Activated naive CD4-positive, alpha-beta T cell treated with anti-CD3 and anti-CD28 coated beads, Interleukin-2, amount 50 U/mL, for 24 hours (primary cell): ENCODE measurements around the gene GARIN3.
"Not testable (repeated sequence)": the region's sequence is repeated elsewhere in the genome, so short reads cannot be mapped to it uniquely, and the experiment has no call there.

ENCODE experiments used
- H3K27ac Mint-ChIP-seq: one replicate; pipeline ENCODE4 v1.8.0; 2021; ENCODE audit warnings: mild to moderate bottlenecking, mixed read lengths
- H3K27me3 Mint-ChIP-seq: one replicate; pipeline ENCODE4 v1.8.0; 2021; ENCODE audit warnings: mixed read lengths
- H3K36me3 Mint-ChIP-seq: one replicate; pipeline ENCODE4 v1.8.0; 2021; ENCODE audit warnings: mixed read lengths
- H3K4me1 Mint-ChIP-seq: one replicate; pipeline ENCODE4 v1.8.0; 2021; ENCODE audit warnings: mixed read lengths
- H3K4me3 Mint-ChIP-seq: one replicate; pipeline ENCODE4 v1.8.0; 2021; ENCODE audit warnings: mild to moderate bottlenecking, mixed read lengths
- H3K9me3 Mint-ChIP-seq: one replicate; pipeline ENCODE4 v1.8.0; 2021; ENCODE audit warnings: mixed read lengths

GARIN3 gene

DNA sequence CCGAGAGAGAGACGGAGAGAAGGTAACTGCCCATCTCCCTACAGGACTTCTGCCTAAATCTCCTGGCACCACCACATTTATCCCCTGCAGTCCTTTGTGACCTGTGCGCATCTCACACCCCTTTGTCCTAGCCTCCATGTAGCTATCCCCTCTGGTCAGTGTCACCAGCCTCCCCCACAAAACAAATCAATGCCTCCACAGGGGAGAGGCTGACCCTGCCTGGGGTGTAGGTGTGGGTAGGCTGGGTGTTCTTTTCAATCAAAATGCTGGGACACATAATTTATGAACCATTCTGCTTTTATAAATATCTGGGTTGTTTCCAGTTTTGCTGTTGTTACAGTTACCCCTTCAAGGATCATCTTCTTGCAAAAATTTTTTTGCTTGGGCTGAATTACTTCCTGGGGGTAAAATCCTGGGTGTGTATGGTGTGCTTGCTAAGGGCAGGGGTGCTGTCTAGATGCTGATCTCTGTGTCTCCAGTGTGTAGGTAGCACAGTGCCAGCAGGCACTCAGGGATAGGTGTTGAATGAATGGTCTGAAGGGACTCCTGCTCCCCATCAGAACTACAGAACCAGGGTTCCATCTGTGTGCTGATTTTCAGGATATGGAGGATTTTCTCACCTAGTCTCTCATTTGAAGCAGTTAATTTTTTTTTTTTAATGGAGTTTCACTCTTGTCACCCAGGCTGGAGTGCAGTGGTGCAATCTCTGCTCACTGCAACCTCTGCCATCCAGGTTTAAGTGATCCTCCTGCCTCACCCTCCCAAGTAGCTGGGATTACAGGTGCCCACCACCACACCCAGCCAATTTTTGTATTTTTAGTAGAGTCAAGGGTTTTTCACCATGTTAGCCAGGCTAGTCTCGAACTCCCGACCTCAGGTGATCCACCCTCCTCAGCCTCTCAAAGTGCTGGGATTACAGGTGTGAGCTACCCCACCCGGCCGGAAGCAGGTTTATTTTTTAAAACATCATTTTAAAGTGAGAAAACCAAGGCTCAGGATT lies at the start of gene GARIN3:
Gene GARIN3, minus strand, starts transcription at position 51 of the 1,000 bp plus-strand sequence. CDS start 96 bp downstream, outside the sequence.
- Mint-ChIP-seq H3K4me1 (peaks cover 70% of the 10 kb centered on the region), H3K4me3 (peak within 1 kb of the TSS; percentile 23), H3K9me3 (peaks cover 10% of the 10 kb centered on the region), H3K27me3 (no peaks in the 10 kb centered on the region), H3K27ac (peak within 1 kb of the TSS; percentile 92), H3K36me3 (peaks cover 2% of the 10 kb centered on the region)

DNA sequence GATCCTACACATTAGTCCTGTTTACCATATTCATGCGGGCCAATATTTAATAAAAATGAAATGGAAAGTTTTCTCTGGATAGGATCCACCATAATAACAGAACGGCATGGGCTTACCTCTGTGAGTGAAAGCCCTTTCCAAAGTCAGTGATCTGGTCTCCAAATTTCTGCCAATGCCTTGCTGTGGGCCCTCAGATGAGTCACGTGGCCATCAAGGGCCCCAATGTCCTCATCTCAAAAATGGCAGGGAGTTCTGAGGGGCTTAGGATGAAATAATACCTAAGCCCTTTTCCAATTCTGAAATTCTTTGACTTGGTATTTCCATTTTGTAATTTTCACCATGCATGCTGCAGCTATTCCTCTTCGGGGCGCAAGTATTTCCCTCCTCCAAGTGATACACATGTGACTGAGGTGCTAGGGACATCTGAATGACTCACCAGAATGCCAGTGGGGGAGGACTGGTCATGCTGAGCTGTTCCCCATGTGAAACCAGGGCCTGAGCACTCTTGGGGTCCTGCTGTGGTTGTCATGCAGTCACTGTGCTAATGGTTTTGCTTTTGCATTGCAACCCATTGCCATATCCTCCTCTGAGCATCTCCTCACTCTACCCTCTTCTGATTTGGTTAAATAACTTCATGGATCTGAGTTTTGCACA lies 49.6 kb upstream of the GARIN3 start:
- Mint-ChIP-seq H3K4me1 (peaks cover 99% of the 10 kb centered on the region), H3K9me3 (no peaks in the 10 kb centered on the region), H3K27ac (peak overlapping the region; percentile 94), H3K36me3 (peaks cover 67% of the 10 kb centered on the region), H3K4me3 (peak overlapping the region; percentile 84), H3K27me3 (no peaks in the 10 kb centered on the region)

- Mint-ChIP-seq H3K4me1 (peaks cover 98% of the 10 kb centered on the region), H3K27ac (peak overlapping the region; percentile 94), H3K36me3 (peaks cover 67% of the 10 kb centered on the region)
Measured at GRCh38 chr5:157214861-157215513, 48.9 kb upstream of the GARIN3 start.

GRCh38 chr5:157214415-157214814 lies 48.4 kb upstream of the GARIN3 start:
- peaks cover 62% of the 10 kb centered on the region for H3K36me3 Mint-ChIP-seq
- H3K9me3 Mint-ChIP-seq, result no peaks in the 10 kb centered on the region
- peak overlapping the region; percentile 84 for H3K4me3 Mint-ChIP-seq
- peaks cover 97% of the 10 kb centered on the region for H3K4me1 Mint-ChIP-seq
- H3K27me3 Mint-ChIP-seq, result no peaks in the 10 kb centered on the region
- H3K27ac Mint-ChIP-seq, result peak overlapping the region; percentile 94

More at GRCh38 chr5:157214861-157215513, 48.9 kb upstream of the GARIN3 start:
- Mint-ChIP-seq H3K27me3 (no peaks in the 10 kb centered on the region), H3K9me3 (no peaks in the 10 kb centered on the region), H3K4me3 (peak overlapping the region; percentile 84)

DNA sequence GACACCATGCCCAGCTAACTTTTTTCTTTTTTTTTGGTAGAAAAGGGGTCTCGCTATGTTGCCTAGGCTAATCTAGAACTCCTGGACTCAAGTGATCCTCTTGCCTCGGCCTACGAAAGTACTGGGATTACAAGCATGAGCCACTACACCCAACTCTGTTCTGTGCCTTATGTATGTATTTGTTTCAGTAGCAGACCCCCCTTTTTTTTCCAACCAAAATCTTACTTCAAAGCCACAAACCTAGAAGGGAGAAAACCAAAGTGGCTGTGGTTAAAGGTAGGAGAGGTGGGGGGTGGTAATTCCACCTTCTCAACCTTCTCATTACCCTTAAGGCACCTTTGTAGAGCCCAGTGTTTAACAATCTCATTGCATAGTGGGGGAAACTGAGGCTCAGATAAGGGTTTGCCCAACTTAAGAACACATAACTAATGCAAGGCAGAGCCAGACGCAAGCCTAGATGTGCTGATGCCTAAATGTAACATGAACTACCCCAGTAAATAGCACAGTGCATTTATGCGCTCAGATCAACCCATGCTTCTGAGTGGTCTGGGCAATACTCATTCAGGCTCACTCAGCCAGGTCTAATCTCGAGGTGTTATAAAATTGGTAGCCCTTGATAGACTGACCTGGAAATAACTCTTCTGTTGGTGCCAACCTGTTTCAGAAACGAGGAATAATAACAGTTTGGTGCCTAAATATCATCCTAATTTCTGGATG lies 47.6 kb upstream of the GARIN3 start:
- H3K36me3 Mint-ChIP-seq, result peaks cover 61% of the 10 kb centered on the region
- no peaks in the 10 kb centered on the region for H3K9me3 Mint-ChIP-seq
- peak overlapping the region; percentile 20 for H3K4me3 Mint-ChIP-seq

GRCh38 chr5:157212307-157212706 lies 46.2 kb upstream of the GARIN3 start:
- peaks cover 98% of the 10 kb centered on the region for H3K4me1 Mint-ChIP-seq
- peaks cover 66% of the 10 kb centered on the region for H3K36me3 Mint-ChIP-seq
- H3K4me3 Mint-ChIP-seq, result peak overlapping the region; percentile 40
- H3K27ac Mint-ChIP-seq, result peak overlapping the region; percentile 97
- H3K27me3 Mint-ChIP-seq, result no peaks in the 10 kb centered on the region
- H3K9me3 Mint-ChIP-seq, result no peaks in the 10 kb centered on the region

More for the DNA sequence above, 47.6 kb upstream of the GARIN3 start:
- Mint-ChIP-seq H3K27ac (peak overlapping the region; percentile 94), H3K4me1 (peaks cover 98% of the 10 kb centered on the region), H3K27me3 (no peaks in the 10 kb centered on the region)

DNA sequence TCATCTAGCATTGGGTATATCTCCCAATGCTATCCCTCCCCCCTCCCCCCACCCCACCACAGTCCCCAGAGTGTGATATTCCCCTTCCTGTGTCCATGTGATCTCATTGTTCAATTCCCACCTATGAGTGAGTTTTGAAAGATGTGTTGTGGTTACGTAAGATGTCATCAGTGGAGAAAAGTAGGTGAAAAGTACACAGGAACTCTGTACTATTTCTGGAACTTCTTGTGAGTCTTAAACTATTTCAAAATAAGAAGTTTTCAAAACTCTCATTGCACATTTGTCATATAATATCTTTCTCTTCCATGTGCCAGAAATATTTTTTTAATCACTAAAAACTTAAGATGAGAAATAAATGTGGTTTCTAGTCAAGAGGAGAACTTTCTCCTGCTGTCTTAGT lies 44.6 kb upstream of the GARIN3 start:
- H3K27ac Mint-ChIP-seq, result peak overlapping the region; percentile 97
- not testable (repeated sequence) for H3K9me3 Mint-ChIP-seq, H3K27me3 Mint-ChIP-seq, H3K4me3 Mint-ChIP-seq
- peaks cover 62% of the 10 kb centered on the region for H3K36me3 Mint-ChIP-seq
- H3K4me1 Mint-ChIP-seq, result peaks cover 98% of the 10 kb centered on the region

DNA sequence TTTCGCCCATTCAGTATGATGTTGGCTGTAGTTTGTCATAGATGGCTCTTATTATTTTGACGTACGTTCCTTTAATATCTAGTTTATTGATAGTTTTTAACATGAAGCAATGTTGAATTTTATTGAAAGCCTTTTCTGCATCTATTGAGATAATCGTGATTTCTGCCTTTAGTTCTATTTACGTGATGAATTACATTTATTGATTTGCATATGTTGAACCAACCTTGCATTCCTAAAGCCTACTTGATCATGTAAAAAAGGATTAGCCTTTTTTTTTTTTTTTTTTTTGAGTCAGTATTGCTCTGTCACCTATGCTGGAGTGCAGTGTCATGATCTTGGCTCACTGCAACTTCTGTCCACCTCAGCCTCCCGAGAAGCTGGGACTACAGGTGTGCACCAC lies 39.6 kb upstream of the GARIN3 start:
- Mint-ChIP-seq H3K4me3 (peak overlapping the region; percentile 66), H3K36me3 (peaks cover 41% of the 10 kb centered on the region), H3K4me1 (peaks cover 91% of the 10 kb centered on the region), H3K27ac (peak overlapping the region; percentile 17), H3K9me3 (no peaks in the 10 kb centered on the region), H3K27me3 (no peaks in the 10 kb centered on the region)

DNA sequence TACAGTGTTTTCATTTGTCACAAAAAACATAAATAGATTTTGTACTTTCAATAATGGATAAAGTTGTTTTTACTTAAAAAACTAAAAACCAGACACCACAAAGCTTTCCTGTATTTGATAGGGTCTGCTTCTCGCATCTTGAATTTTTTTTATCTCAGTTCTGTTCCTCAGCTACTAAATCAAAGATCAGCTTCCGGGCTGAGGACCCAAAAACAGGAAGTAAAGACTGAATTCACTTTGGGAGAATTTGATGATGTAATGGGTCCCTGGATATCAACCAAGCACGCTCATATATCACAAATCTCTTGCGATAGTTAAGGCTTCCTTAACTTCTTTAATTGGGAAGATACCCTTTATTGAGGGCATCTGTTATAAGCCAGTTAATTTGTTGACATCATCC lies 38.7 kb upstream of the GARIN3 start:
- H3K27ac Mint-ChIP-seq, result peak overlapping the region; percentile 86
- H3K27me3 Mint-ChIP-seq, result no peaks in the 10 kb centered on the region
- no peaks in the 10 kb centered on the region for H3K9me3 Mint-ChIP-seq
- H3K4me1 Mint-ChIP-seq, result peaks cover 92% of the 10 kb centered on the region
- peak overlapping the region; percentile 52 for H3K4me3 Mint-ChIP-seq
- peaks cover 42% of the 10 kb centered on the region for H3K36me3 Mint-ChIP-seq

GRCh38 chr5:157203417-157203816 lies 37.4 kb upstream of the GARIN3 start:
- Mint-ChIP-seq H3K27me3 (no peaks in the 10 kb centered on the region), H3K36me3 (peaks cover 46% of the 10 kb centered on the region), H3K27ac (peak overlapping the region; percentile 97), H3K4me1 (peaks cover 93% of the 10 kb centered on the region), H3K9me3 (no peaks in the 10 kb centered on the region), H3K4me3 (peak overlapping the region; percentile 76)

GRCh38 chr5:157201857-157202256 lies 35.8 kb upstream of the GARIN3 start:
- no peaks in the 10 kb centered on the region for H3K9me3 Mint-ChIP-seq
- peak overlapping the region; percentile 56 for H3K4me3 Mint-ChIP-seq
- H3K27me3 Mint-ChIP-seq, result no peaks in the 10 kb centered on the region
- peaks cover 93% of the 10 kb centered on the region for H3K4me1 Mint-ChIP-seq
- peak overlapping the region; percentile 97 for H3K27ac Mint-ChIP-seq
- H3K36me3 Mint-ChIP-seq, result peaks cover 44% of the 10 kb centered on the region

DNA sequence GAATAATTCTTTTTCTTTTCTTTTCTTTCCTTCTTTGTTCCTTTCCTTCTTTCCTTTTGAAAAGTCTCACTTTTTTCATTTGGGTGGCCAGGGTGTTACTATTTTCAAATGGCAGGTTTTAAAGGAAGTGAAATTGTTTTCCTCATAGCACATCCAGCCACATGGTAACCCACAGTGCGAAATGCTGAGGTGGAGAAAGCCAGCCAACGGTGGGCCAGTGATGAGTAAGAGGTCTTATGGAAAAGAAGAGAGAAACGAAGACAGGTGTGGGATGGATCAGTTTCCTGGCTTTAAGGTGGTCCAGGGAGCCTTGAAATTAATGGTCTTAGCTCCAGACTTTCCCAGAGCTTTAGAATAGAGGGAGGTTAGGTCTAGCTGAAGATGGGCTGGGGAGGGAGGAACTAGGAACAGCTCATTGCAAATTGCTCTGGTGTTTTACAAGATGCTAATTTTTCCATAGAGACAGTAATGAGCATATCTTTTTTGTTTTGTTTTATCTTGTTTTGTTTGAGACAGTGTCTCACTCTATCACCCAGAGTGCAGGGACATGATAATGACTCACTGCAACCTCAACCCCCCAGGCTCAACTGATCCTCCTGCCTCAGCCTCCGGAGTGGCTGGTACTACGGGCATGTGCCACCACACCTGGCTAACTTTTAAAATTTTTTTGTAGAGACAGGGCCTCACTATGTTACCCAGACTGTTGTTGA lies 32.4 kb upstream of the GARIN3 start:
- peaks cover 100% of the 10 kb centered on the region for H3K4me1 Mint-ChIP-seq
- no peaks in the 10 kb centered on the region for H3K9me3 Mint-ChIP-seq
- no peaks in the 10 kb centered on the region for H3K27me3 Mint-ChIP-seq
- peak overlapping the region; percentile 100 for H3K27ac Mint-ChIP-seq
- H3K4me3 Mint-ChIP-seq, result peak overlapping the region; percentile 83
- peaks cover 48% of the 10 kb centered on the region for H3K36me3 Mint-ChIP-seq

- Mint-ChIP-seq H3K4me1 (peaks cover 100% of the 10 kb centered on the region), H3K27ac (peak overlapping the region; percentile 96), H3K36me3 (peaks cover 53% of the 10 kb centered on the region), H3K9me3 (no peaks in the 10 kb centered on the region), H3K4me3 (peak overlapping the region; percentile 75), H3K27me3 (no peaks in the 10 kb centered on the region)
Measured at GRCh38 chr5:157197086-157197485, 31.0 kb upstream of the GARIN3 start.

- no peaks in the 10 kb centered on the region for H3K9me3 Mint-ChIP-seq
- H3K27ac Mint-ChIP-seq, result peak overlapping the region; percentile 97
- peaks cover 99% of the 10 kb centered on the region for H3K4me1 Mint-ChIP-seq
- H3K27me3 Mint-ChIP-seq, result no peaks in the 10 kb centered on the region
- H3K4me3 Mint-ChIP-seq, result peak overlapping the region; percentile 75
- H3K36me3 Mint-ChIP-seq, result peaks cover 57% of the 10 kb centered on the region
Measured at GRCh38 chr5:157196045-157196444, 30.0 kb upstream of the GARIN3 start.
